NCI-H345 treated with DMSO at 0.1 percent for 48 hours (cell line): Measurements from ENCODE around the gene ARF5.

Experiments
- DNase-seq: peaks from one replicate; lab custom pipeline; 2025; ENCODE audit not compliant: unreplicated experiment; lab: John Stamatoyannopoulos, UW

ARF5 gene

GRCh38 chr7:127635659-127636285 is 47.6 kb downstream of the ARF5 start:
- DNase-seq: no peak

DNA sequence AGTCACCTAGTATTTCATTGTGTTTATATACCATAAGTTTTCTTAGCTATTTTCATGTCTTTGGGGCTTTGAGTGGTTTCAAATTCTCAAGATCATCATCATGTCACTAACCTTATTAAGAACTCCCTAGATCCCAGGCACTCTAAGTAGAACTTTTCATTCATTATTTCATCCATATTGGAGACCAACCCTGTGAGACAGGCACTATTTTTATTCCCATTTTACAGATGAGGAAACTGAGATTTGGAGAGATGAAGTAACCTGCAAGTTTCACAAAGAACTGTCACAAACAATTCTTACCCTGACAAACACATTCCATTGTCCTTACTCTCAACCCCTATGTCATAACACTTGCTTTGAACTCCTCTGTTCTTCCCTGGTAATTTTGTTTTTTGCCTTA is 50.0 kb downstream of the ARF5 start:
- no peak for DNase-seq
